ENCODE results near the gene SLC16A1.
"Not testable (repeated sequence)": the region's sequence is repeated elsewhere in the genome, so short reads cannot be mapped to it uniquely, and the experiment has no call there.

The SLC16A1 gene

DNA sequence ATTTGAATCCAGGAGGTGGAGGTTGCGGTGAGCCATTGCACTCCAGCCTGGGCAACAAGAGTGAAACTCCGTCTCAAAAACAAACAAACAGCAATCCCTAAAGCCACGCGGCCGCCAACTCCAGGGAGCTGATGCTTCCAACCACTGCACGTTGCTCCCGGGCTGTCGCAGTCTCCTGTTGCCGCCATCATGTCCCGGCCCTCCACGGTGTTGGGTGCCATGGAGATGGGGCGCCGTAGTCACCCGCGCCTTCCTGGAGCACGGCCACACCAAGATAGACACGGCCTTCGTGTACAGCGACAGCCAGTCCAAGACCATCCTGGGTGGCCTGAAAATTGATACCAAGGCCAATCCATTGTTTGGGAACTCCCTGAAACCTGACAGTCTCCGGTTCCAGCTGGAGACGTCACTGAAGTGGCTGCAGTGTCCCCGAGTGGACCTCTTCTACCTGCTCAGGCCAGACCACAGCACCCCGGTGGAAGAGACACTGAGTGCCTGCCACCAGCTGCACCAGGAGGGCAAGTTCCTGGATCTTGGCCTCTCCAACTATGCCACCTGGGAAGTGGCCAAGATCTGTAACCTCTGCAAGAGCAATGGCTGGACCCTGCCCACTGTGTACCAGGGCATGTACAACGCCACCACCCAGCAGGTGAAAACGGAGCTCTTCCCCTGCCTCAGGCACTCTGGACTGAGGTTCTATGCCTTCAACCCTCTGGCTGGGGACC, 32.6 kb downstream of the SLC16A1 start:
- no peak for DNase-seq

DNA sequence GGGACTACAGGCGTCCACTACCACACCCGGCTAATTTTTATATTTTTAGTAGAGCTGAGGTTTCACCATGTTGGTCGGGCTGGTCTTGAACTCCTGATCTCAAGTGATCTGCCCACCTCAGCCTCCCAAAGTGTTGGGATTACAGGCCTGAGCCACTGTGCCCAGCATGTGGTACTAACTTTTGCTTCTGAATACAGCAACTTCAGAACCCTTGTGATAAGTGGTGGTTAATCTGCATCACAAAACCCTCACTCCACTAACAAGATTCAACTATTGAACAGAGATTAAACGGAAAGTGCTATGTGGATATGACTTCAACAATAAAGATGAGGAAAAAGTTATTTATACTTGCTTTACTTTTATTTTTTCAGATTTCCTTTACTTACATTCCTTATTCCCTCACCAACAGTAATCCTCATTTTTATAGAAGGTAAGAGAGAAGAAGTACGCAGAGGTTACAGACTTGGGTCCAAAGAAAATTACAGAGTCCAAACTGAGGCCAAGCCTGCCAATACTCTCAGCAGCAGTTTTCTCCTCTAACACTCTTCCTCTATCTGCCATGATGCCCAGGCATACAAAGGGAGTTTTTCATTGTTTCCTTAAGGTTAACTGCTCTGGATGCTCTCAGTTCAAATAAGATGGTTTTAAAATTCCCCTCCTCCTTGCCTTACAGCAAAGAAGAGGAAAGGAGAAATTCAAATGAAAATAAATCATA, 44.3 kb downstream of the SLC16A1 start:
- DNase-seq = no peak

DNA sequence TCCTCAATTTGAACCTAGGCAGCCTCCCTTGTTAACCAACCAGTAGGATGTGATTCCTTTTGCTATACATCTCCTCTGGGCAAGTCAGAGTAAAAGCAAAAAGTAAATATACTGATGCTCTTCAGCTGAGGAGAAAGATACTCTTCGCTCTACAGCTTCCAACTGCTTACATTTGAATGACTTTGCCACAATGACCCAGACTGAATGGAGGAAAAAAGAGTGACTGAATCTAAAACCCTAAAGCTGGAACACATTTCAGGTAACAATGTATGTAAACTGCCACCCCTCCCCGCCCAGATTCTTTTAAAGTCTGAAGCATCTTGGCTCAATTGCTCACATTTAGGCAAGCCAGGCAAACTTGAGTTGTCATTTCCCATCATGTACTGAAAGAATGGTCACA, 46.1 kb downstream of the SLC16A1 start:
- DNase-seq = no peak

DNA sequence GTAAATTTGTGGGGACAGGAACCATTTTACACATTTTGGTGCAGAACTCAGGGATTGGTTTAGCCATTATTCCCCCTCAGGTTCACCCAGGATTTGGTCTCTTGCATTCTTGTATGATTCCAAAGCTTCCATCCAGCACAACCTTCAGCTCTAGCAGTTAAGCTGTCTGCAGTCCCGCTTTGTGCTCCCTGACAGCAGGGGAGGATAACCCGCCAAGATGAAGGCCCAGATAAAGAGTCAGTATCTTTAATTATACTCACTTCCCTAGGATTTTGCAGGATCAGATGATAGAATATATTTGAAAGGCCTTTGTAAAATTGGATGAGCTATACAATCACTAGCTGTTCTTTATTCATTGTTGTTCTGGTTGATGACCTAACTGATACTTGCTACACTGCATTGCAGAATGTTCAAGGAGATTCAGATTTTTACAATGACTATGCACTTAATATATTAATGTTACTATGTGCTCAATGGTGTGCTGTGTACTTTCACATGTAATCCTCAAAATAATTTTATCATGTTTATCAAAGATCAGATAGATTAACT, 49.8 kb downstream of the SLC16A1 start:
- DNase-seq = no peak

DNA sequence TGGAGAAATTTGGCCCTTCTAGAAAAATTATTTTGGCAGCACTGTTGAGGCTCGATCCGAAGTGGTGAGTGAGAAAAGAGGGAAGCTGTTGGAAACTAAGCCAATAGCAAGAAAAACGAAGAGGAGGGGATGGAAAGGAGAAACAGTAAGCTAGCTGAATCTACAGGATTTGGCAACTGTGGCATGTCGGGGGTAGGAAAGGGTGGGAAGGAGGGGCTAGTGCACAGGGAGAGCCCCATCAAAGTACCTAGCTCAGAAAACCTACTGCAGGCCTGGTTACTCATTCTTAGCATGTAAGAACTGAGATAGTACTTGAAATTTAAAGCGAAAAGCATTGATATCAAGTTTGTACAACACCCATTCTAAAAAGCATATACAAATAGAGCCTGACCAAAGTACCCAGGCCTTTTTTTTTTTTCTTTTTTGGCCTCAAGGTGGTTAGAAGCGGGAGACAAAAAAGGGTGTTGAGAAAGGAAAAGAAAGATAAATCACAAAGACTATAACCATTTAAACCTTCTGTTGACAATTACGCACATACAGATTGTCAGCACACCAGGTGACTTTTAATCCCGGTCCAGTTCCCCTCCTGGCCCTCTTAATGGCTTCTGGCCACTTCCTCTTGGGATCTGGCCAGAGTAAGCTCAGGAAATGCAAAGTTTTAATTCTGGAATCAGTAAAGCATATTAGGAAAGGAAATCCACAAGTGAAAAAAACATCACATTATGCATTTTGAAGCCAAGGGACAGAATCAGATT, 50.4 kb downstream of the SLC16A1 start:
- no peak for DNase-seq

DNA sequence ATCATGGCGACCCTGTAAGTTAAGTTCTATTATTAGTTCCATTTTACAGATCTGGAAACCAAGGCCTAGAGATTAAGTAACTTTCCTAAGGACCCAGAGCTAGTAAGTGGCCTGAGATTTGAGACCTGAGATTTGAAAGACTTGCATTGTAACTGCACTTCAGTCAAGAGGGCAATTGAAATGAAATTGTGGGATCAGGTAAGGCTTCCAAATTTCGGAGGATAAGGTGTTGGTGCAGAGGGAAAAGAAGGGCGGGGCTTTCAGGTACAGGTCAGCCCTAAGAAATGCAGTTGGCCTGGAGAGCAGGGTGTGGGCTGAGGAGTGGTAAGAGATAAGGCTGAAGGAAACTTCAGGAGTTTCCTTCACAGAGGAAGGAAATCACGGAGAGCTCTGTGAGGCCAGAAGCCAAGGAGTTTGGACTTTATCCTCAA, 51.1 kb downstream of the SLC16A1 start:
- DNase-seq = no peak

DNA sequence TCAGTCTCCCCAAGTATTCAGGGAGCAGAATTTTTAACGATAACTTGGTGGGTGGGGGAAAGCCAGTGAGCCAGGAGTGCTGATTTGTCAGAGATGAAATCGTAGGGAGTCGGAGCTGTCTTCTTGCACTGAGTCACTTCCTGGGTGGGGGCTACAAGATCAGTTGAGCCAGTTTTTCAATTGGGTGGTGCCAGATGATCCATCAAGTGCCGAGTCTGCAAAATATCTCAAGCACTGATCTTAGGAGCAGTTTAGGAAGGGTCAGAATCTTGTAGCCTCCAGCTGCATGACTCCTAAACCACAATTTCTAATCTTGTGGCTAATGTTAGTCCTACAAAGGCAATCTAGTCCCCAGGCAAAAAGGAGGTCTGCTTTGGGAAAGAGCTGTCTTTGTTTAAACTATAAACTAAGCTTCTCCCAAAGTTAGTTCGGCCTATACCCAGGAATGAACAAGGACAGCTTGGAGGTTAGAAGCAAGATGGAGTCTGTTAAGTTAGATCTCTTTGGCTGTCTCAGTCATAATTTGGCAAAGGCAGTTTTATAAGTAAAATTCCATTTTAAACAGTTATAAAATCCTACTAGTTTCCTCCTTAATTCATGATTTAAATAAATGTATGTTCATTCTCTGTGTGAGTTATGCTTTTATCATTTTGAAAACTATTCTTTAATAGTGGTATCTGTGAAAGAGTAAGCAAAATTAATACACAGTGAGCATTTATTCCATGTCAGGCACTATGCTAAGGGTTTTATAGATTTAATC, 51.7 kb downstream of the SLC16A1 start:
- DNase-seq = no peak

DNA sequence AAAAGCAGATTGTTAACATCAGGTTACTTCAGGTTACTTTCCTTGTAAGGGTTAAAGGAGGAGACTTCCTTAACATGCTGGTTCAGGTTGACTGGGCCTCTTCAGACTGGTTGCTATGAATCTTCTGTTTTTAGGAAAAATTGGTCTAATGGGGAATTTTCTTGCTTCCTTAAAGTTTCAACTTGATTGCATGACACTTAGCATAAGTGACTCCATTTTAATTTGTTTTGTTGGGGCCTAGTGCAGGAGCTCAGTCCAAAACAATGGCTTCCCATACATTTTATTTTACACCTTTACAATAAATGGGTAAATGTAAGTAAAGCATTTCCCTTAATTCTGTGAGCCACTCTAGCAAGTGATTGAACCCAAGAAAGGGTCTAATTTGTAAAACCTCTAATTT, 53.8 kb downstream of the SLC16A1 start:
- DNase-seq = no peak

DNA sequence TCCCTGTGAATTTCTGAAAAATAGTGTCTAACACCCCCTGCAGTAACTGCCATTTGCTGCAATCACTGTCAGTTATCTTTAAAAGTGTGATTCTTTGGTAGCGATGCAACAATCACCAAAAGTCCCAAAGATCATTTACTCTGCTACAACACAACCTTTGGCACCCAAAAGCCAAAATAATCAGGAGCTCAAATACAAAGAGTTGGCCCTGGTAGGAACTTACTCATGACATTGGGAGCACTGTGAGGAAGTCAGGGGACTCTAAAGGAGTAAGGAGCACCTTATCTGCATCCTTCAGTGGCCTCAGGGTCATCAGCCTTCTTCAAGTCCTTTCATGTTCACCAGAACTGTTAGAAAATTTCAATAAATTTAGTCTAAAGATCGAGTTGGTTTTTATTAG, 54.6 kb downstream of the SLC16A1 start:
- DNase-seq = no peak

DNA sequence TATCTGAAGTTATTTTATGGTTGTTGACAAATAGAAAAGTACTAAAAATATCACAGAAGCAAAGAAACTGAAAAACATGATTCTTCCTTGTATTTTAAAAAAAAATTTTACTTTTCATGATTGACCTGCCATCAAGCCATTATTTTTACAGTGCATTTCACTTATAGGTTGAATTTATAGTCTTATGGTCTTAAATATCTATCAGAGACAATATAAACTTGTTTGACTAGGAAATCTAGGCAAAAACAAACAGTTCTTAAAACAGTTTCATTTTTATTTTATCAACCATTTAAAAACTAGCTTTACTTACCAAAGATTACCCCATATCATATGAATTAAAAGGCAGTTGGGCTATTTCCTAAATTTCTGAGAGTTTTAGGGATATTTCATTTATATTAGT, 59.2 kb downstream of the SLC16A1 start:
- no peak for DNase-seq

DNA sequence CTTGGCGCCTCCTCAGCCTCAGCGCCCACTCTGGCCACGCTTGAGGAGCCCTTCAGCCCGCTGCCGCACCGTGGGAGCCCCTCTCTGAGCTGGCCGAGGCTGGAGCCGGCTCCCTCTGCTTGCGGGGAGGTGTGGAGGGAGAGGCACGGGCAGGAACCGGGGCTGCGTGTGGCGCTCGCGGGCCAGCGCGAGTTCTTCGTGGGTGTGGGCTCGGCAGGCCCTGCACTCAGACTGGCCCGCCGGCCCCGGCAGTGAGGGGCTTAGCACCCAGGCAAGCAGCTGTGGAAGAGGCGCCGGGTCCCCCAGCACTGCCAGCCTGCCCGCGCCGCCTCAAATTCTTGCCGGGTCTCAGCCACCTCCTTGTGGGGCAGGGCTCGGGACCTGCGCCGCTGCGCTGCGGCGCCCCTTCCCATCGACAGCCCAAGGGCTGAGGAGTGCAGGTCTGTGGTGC, 61.4 kb downstream of the SLC16A1 start:
- DNase-seq = no peak

DNA sequence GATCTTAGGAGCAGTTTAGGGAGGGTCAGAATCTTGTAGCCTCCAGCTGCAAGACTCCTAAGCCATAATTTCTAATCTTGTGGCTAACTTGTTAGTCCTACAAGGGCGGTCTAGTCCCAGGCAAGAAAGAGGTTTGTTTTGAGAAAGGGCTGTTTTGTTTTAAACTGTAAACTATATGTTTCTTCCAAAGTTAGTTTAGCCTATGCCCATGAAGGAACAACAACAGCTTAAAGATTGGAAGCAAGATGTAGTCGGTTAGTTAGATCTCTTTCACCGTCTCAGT, 62.0 kb downstream of the SLC16A1 start:
- no peak for DNase-seq

DNA sequence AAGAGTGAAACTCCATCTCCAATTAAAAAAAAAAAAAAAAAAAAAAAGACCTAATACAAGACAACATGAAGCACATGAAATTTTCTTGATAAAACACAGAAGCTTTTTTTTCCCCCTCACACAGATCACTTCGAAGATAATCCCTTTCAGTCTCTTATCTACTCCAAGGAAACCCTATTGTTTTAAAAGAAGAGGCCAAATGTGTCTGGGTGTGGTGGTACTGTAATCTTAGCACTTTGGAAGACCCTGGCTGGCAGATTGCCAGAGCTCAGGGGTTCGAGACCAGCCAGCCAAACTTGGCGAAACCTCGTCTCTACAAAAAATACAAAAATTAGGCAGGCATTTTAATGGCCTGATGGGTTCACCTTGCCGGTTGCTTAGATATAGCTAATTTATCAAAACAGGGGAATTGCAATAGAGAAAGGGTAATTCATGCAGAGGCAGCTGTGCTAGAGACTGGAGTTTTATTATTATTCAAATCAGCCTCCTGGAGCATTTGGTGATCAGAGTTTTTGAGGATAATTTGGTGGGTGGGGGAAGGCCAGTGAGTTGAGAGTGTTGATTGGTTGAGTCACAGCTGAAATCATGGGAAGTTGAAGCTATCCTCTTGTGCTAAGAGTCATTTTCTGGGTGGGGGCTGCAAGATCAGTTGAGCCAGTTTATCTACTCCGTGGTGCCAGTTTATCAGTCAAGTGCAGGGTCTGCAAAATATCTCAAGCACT, 62.5 kb downstream of the SLC16A1 start:
- no peak for DNase-seq

DNA sequence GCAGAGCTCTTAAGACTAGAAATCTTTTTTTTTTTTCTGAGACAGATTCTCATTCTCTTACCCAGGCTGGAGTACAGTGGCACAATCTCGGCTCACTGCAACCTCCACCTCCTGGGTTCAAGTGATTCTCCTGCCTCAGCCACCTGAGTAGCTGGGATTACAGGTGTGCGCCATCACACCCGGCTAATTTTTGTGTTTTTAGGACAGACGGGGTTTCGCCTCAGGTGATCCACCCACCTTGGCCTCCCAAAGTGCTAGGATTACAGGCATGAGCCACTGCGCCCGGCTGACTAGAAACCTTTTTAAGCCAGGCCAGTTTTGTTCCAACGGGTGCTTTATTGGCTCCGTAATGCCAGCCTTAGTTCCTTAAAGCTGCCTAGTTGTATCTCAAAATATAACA, 66.1 kb downstream of the SLC16A1 start:
- DNase-seq = not testable (repeated sequence)

DNA sequence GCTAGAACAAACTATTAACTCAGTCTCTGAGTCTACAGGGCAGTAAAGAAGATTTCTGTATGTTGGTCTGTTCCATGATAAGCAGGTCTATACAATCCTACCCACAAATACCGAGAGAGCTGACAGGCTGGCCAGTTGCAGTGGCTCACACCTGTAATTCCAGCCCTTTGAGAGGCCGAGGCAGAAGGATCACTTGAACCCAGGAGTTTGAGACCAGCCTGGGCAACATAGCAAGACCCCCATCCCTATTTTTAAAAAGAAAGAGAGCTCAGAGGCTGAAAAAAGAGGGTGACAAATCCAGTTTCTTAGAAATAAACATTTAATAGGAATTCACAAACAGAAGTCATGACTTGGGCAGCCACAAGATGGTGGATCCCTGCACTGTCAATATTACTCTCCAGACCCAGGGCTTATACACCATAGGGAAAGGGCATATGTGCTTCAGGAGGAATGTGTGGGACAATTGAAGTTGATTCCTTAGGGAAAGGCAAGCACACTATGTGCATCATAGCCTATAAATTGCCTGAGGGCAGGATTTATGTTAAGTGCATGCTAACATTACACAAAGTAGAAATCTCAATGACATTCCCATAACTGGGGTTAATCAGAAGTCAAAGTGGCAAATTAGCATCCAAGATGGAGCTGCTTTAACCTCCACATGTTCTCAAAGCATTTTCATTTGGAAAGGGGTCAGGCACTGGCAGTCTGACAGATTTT, 66.8 kb downstream of the SLC16A1 start:
- DNase-seq = no peak

DNA sequence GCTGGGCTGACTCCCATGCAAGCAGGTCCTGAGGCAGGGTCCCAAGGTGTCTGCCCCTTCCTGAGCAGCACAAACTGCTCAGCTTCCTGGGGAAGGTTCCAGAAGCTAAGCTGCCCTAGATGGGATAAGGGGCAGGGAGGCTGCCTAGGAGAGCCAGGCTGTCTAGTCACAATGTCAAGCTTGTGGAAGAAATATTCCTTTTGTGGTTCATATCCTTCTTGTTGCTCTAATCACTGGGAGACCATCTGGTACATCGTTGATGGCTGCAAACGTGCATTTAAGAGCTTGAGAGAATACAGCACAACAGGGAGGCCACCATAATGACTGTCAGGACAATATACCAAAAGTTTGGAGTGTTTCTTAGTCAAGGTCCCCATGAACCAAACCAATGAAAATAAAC, 67.4 kb downstream of the SLC16A1 start:
- DNase-seq = no peak

DNA sequence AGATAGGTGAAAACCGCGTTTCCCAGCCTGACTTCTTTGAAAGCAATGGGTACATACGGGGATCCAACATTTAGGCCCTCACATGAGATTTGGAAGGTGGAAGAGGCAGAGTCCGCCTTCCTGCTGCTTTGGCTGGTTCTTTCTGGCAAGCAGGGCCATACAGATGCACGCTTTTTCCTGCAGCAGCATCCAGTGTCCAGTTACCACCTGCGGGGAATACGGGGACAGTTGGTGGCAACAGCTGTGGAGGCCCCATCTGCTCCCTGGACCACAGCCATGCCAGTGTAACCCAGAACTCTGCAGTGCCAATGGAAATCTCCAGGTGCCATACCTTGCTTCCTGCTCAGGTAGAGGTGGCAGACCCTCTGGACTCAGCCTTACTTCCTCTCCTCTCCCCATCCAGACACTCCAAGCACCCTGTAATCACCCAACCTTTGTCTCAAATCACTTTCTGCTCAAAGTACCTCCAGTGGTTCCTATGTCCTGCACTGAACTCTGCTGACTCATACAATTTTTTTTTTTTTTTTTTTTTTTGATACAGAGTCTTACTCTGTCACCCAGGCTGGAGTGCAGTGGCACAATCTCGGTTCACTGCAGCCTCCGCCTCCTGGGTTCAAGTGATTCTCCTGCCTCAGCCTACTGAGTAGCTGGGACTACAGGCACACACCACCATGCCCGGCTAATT, 68.3 kb downstream of the SLC16A1 start:
- DNase-seq = no peak

DNA sequence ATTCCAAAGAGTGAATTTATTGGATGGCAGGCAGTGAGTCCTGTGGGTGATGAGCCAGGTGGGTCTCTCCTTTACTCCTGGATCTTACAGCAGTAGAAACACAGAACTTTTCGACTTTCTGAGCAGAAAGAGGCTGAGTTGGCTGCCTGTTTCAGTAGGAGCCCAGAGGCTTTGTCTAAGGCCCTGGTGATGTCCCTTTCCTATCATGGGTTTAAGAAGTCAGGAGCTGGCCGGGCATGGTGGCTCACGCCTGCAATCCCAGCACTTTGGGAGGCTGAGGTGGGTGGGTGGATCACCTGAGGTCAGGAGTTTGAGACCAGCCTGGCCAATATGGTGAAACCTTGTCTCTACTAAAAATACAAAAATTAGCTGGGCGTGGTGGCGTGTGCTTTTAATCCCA, 71.0 kb downstream of the SLC16A1 start:
- not testable (repeated sequence) for DNase-seq

DNA sequence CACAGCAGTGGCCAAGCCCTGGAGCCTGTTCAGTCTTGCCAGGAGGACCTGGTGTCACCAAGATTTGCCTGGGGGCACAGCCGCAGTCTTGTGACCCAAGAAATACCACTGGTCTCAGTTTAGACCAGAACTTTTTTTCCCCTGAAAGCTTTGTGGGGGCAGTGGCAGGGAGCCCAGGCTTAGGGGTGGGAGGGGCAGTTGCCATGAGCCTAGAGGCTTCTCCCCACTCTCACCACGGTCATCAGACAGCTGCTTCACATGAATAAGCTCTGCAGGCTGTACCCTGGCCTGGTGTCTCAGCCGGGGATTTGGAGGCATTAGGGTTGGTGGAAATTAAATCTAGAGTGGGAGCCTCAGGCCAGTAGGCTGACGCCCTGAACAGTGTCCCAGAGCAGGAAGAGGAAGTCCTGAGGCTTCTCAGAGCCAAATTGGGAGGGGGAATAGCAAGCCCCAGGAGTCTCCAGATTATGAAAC, 73.7 kb downstream of the SLC16A1 start:
- DNase-seq = no peak

DNA sequence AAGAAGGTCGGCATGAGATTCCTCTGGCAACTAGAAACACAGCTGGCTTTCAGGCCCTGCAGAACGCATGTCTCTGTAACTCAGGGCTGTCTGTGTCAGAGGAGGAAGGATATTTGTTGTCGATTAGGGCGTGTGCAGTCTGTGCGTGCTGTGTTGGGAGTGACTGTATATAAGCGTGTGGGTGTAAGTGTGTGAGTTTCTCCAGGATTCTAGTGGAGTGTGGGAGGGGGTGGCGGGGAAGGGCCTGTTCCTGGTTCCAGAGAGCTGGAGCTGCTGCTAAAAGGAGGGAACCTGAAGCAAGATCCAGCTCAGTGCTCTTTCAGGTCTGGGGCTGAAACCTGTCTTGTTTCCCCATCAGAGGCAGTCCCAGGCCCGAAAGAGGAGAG, 74.3 kb downstream of the SLC16A1 start:
- DNase-seq = no peak

DNA sequence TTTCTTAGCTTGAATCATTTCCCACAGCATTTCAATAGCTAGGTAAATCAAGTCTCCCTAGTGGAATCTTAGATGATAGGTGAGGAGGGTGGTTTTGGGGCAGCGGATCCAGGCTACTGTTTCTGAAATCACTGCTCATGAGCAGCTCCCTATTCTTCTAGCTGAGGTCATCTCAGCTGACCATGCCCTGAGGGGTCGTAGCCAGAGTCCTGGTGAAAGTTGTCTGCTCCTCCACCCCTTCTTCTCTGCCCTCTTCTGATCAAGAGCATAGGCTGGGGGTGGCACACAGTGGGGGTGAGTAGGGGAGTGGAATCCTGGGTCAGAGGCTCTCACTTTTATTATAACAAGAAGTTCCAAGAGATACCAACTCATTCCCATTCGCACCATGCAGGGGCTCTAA, 76.2 kb downstream of the SLC16A1 start:
- no peak for DNase-seq

Measured in activated CD4-positive, alpha-beta T cell treated with anti-CD3 and anti-CD28 coated beads, Interleukin-2, amount 50 U/mL, for 1 hour (primary cell).